Activated CD8-positive, alpha-beta memory T cell treated with anti-CD3 and anti-CD28 coated beads, Interleukin-2, amount 50 U/mL, for 48 hours (primary cell): ENCODE data around the gene ALG14.
A peak's percentile ranks its signal among the peaks of the same experiment; 100 is the strongest.

Experiments
- DNase-seq: peaks from one replicate; pipeline ENCODE4 v3.0.0-alpha.2; 2020

ALG14 gene

DNA sequence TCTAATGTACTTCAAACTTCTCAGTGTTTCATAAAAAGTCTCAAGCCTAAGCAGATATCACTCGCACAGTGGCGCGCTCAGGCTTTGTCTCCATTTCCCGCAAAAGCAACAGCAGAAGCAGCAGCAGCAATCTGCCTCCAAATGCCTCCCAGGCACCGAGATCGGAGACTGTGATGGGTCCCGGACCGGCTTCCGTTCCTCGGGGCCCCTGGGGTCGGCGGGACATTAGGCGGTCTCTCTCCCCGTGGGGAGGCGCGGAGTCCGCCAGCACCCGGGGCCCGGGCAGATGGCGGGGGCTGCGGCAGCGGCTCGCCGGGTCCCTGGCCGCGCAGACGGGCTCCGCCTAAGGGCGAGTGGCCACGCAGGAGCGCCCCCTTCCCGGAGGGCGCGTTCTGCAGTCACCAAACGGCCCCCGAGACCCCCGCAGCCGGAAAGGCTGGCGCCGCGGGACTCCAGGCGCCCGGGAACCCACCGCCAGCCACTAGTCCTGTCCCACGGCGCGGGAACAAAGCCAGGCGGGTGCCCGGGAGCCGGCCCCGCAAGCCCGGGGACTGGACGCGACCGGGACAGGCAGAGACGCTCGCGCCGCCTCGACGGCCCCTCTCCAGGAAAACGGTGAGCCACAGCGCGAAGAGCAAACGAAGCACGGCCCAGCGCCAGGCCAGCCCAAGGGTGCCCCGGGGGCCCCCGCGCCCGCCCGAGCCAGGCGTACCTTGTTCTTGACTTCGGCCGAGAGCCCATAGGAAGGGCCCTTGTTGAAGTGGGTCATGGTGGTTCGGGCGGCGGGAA, 146.4 kb downstream of the ALG14 start:
- peak; percentile 68 for DNase-seq

DNA sequence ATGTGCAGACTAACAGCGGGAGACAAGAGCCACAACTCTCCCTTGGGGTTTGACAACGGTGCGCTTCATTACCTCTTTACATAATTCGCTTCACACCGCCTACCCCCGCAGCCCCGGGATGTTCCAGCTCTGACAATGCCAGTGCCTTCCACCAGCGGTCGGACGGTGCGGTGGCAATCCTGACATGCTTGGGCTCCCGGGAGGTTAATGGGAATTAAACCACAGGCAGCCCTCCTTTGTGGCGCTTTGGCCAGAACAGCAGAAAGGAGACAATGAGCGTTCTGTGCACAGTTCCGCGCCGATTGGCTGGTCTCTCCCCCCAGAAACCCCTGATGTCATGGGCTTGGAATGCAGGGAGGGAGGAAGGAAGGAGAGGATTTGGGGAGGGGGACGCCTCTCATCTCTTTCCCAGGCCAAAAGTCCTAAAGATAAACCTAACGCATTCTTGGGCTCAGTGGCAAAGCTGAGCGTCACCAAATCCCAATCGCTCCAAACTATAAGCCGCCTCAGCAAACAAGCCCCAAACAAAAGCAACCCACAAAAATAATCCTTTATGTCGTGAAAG, 147.1 kb downstream of the ALG14 start:
- no peak for DNase-seq

GRCh38 chr1:94925004-94925403, 147.7 kb downstream of the ALG14 start:
- DNase-seq: no peak
